GM12873 (cell line): Measurements from ENCODE around the gene TCL1A.

Source experiments
- CTCF ChIP-seq: IDR thresholded peaks from 2 replicates; pipeline ENCODE4 v1.5.1; 2012; ENCODE audit warnings: low read depth, mild to moderate bottlenecking, moderate library complexity, low read length, control low read depth; ENCODE audit not compliant: insufficient read depth; ENCODE audit errors: missing control alignments

Gene TCL1A

GRCh38 chr14:95713596-95714371 is at the start of gene TCL1A:
Gene TCL1A, minus strand, starts transcription at chr14:95714125. Its CDS starts 59 bp downstream, at chr14:95714066.
- TF ChIP-seq CTCF = peak; percentile 59

GRCh38 chr14:95761436-95761835 is 47.5 kb upstream of the TCL1A start:
- TF ChIP-seq CTCF = no peak

GRCh38 chr14:95760596-95760995 is 46.7 kb upstream of the TCL1A start:
- no peak for TF ChIP-seq CTCF

GRCh38 chr14:95759941-95760340 is 46.0 kb upstream of the TCL1A start:
- no peak for TF ChIP-seq CTCF

- TF ChIP-seq CTCF = no peak
Measured at GRCh38 chr14:95758331-95758730, 44.4 kb upstream of the TCL1A start.

- no peak for TF ChIP-seq CTCF
Measured at GRCh38 chr14:95756751-95757150, 42.8 kb upstream of the TCL1A start.

GRCh38 chr14:95756127-95756526 is 42.2 kb upstream of the TCL1A start:
- no peak for TF ChIP-seq CTCF

- no peak for TF ChIP-seq CTCF
Measured at GRCh38 chr14:95741781-95742180, 27.9 kb upstream of the TCL1A start.
